Panc1 (cell line): ENCODE measurements around the gene R3HDM4. TPM values are rescaled to one million over a fixed set of nuclear protein-coding genes. Genes with fewer than 3 reads are reported as not detected.

Source experiments
- ATAC-seq: fragments of 200-7000 bp; cut with Tn5 transposase; 2 replicates; pipeline ENCODE4 v1.9.1; 2020; ENCODE audit warnings: mild to moderate bottlenecking, moderate library complexity
- BruUV-seq: library from RNA; stranded (reverse); fragments of 400-500 nt; replicated peaks from 2 replicates; lab custom pipeline; 2021; lab: Mats Ljungman, UMichigan
- CTCF ChIA-PET: fragments of 300-600 bp; sonication (Branson Sonifier 250); formaldehyde crosslinking; loops from one replicate; lab custom pipeline; 2022; ENCODE audit warnings: antibody characterized with exemption; lab: Charles Lee
- POLR2A ChIA-PET: fragments of 300-600 bp; sonication (Branson Sonifier 250); formaldehyde crosslinking; loops from one replicate; lab custom pipeline; 2022; ENCODE audit warnings: antibody characterized with exemption; lab: Charles Lee
- DNase-seq: peaks from one replicate; pipeline ENCODE4 v3.0.0-alpha.2; 2010; ENCODE audit warnings: low read depth, low spot score
- H3K27ac ChIP-seq: 2 replicates; pipeline ENCODE4 v1.5.1; 2011; ENCODE audit warnings: mild to moderate bottlenecking, low read length, inconsistent platforms
- H3K27me3 ChIP-seq: fragments of 200-500 bp; sonication (Bioruptor generic); 2 replicates; pipeline ENCODE4 v1.6.0; 2014; ENCODE audit warnings: low read length, inconsistent platforms; ENCODE audit not compliant: control insufficient read depth, insufficient read depth
- H3K36me3 ChIP-seq: fragments of 200-500 bp; sonication (Bioruptor generic); 2 replicates; pipeline ENCODE4 v1.5.1; 2014; ENCODE audit warnings: inconsistent platforms, mild to moderate bottlenecking, low read length, moderate library complexity; ENCODE audit not compliant: control insufficient read depth, insufficient read depth
- H3K4me1 ChIP-seq: 2 replicates; pipeline ENCODE4 v1.5.1; 2011; ENCODE audit warnings: inconsistent platforms, mild to moderate bottlenecking, low read length, moderate library complexity; ENCODE audit not compliant: control insufficient read depth, insufficient read depth
- H3K4me3 ChIP-seq, 2 experiments: 2 replicates each; pipeline ENCODE4 v1.5.1; 2011 to 2012; ENCODE audit warnings: low read depth in 2 of 2, low read length in 2 of 2, mild to moderate bottlenecking in 2 of 2, inconsistent platforms in 1 of 2, moderate library complexity in 1 of 2
- H3K9me3 ChIP-seq: fragments of 200-500 bp; sonication (Bioruptor generic); 2 replicates; pipeline ENCODE4 v1.5.1; 2014; ENCODE audit warnings: low read depth, mild to moderate bottlenecking, inconsistent platforms, low read length, moderate library complexity; ENCODE audit not compliant: control insufficient read depth, insufficient read depth
- POLR2AphosphoS5 ChIP-seq: IDR thresholded peaks from 2 replicates; pipeline ENCODE4 v1.6.1; 2012; ENCODE audit warnings: mild to moderate bottlenecking, low read depth, low read length, moderate library complexity
- REST ChIP-seq, 2 experiments: IDR thresholded peaks; 2 replicates each; pipeline ENCODE4 v1.6.1; 2011 to 2012; ENCODE audit warnings: low read depth in 2 of 2, control low read depth in 1 of 2, low read length in 1 of 2, mild to moderate bottlenecking in 1 of 2, moderate library complexity in 1 of 2; ENCODE audit not compliant: insufficient read depth in 1 of 2
- SIN3A ChIP-seq: IDR thresholded peaks from 2 replicates; pipeline ENCODE4 v1.6.1; 2012; ENCODE audit warnings: low read depth, mild to moderate bottlenecking, low read length, moderate library complexity, borderline replicate concordance; ENCODE audit not compliant: insufficient read depth
- TCF7L2 ChIP-seq: IDR thresholded peaks from 2 replicates; pipeline ENCODE4 v1.6.1; 2011; ENCODE audit warnings: mild to moderate bottlenecking, low read depth, low read length, inconsistent platforms
- in situ Hi-C: cut with HindIII; loops from 2 replicates; pipeline ENCODE4 v1.10.0; 2016; ENCODE audit warnings: low sequenced_read_pairs, low pct_unique_long_range_greater_than_20kb
- intact Hi-C: fragments of 100-400 bp; cut with micrococcal nuclease; formaldehyde crosslinking; loops from one replicate; pipeline ENCODE4 v1.10.0; 2022; ENCODE audit not compliant: unreplicated experiment
- total RNA-seq: library from RNA; stranded (reverse); gene quantifications from one replicate; pipeline ENCODE4 v1.2.1, GENCODE V29; 2021; ENCODE audit not compliant: unreplicated experiment
- TF ChIP-seq, protein P1 (sequence below): fragments of 450-650 bp; IDR thresholded peaks from 2 replicates; pipeline ENCODE4 v1.5.1; 2017; ENCODE audit warnings: mild to moderate bottlenecking

Gene R3HDM4
- total RNA-seq, 1 experiment from 2014 or later = 43.5 TPM

GRCh38 chr19:954272-954671 lies 41.3 kb upstream of the R3HDM4 start:
- no peak overlapping the region for H3K4me3 ChIP-seq
- H3K9me3 ChIP-seq = no peaks in the 10 kb centered on the region
- no TSS peak for BruUV-seq
- intact Hi-C loops = no loop called here
- no peak for TF ChIP-seq TCF7L2
- TF ChIP-seq, protein P1, sequence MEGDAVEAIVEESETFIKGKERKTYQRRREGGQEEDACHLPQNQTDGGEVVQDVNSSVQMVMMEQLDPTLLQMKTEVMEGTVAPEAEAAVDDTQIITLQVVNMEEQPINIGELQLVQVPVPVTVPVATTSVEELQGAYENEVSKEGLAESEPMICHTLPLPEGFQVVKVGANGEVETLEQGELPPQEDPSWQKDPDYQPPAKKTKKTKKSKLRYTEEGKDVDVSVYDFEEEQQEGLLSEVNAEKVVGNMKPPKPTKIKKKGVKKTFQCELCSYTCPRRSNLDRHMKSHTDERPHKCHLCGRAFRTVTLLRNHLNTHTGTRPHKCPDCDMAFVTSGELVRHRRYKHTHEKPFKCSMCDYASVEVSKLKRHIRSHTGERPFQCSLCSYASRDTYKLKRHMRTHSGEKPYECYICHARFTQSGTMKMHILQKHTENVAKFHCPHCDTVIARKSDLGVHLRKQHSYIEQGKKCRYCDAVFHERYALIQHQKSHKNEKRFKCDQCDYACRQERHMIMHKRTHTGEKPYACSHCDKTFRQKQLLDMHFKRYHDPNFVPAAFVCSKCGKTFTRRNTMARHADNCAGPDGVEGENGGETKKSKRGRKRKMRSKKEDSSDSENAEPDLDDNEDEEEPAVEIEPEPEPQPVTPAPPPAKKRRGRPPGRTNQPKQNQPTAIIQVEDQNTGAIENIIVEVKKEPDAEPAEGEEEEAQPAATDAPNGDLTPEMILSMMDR = no peak
- no peak for TF ChIP-seq POLR2AphosphoS5
- no peak for TF ChIP-seq REST (IDR thresholded peaks at IDR 0.05; ENCODE audit: insufficient read depth in 1 of 2, low read depth in 2 of 2, low read length in 1 of 2)
- no peak for TF ChIP-seq SIN3A
- H3K36me3 ChIP-seq = no peaks in the 10 kb centered on the region
- no peak overlapping the region for H3K27ac ChIP-seq
- peaks cover 29% of the 10 kb centered on the region for H3K4me1 ChIP-seq
- ChIA-PET POLR2A (no interaction called here), CTCF (no interaction called here)
- ATAC-seq (no peak), DNase-seq (no peak)
- in situ Hi-C loops = no loop called here
- no peaks in the 10 kb centered on the region for H3K27me3 ChIP-seq

- no peak for ATAC-seq
- POLR2A ChIA-PET = no interaction called here
Measured at GRCh38 chr19:953445-954271, 40.6 kb upstream of the R3HDM4 start.

More at GRCh38 chr19:953445-954271, 40.6 kb upstream of the R3HDM4 start:
- Histone ChIP-seq H3K27me3 (no peaks in the 10 kb centered on the region), H3K9me3 (no peaks in the 10 kb centered on the region), H3K27ac (no peak overlapping the region), H3K4me3 (no peak overlapping the region), H3K4me1 (peaks cover 23% of the 10 kb centered on the region), H3K36me3 (no peaks in the 10 kb centered on the region)
- TF ChIP-seq POLR2AphosphoS5 (no peak), REST (IDR thresholded peaks at IDR 0.05; ENCODE audit: insufficient read depth in 1 of 2, low read depth in 2 of 2, low read length in 1 of 2) (no peak), TCF7L2 (no peak), SIN3A (no peak)
- TF ChIP-seq, protein P1 = no peak
- in situ Hi-C loops = no loop called here
- BruUV-seq = no TSS peak
- CTCF ChIA-PET = no interaction called here
- DNase-seq = no peak
- intact Hi-C loops = no loop called here
